ENCODE results near the gene ANGPT4.

ANGPT4 gene

GRCh38 chr20:826695-827323 is 89.3 kb downstream of the ANGPT4 start:
- no peak for TF ChIP-seq CTCF (IDR thresholded peaks at IDR 0.05; ENCODE audit: insufficient read depth, low read length, missing control alignments)
- DNase-seq (ENCODE audit: low read depth, low spot score): no peak
- POLR2A ChIA-PET: no interaction called here
- CTCF ChIA-PET: interaction anchor here (1.5 to 1.7 kb wide), 2 partner anchors 8 to 129 kb away, joined by 6 to 10 read pairs; no protein-coding TSS in a partner anchor
- H3K4me3 ChIP-seq (ENCODE audit: low read depth, low read length): no peak overlapping the region

GRCh38 chr20:825710-826421 is 90.3 kb downstream of the ANGPT4 start:
- POLR2A ChIA-PET: no interaction called here
- DNase-seq (ENCODE audit: low read depth, low spot score): no peak
- CTCF ChIA-PET: interaction anchor here (1.5 to 2.1 kb wide), 2 partner anchors 10 to 130 kb away, joined by 8 to 10 read pairs; no protein-coding TSS in a partner anchor

GRCh38 chr20:824916-825315 is 91.2 kb downstream of the ANGPT4 start:
- DNase-seq (ENCODE audit: low read depth, low spot score): no peak
- no peak overlapping the region for H3K4me3 ChIP-seq (ENCODE audit: low read depth, low read length)
- TF ChIP-seq CTCF (IDR thresholded peaks at IDR 0.05; ENCODE audit: insufficient read depth, low read length, missing control alignments): no peak
- ChIA-PET CTCF (interaction anchor here (0.9 to 2.1 kb wide), 4 partner anchors 9 to 134 kb away, joined by 3 to 8 read pairs (median 6); no protein-coding TSS in a partner anchor), POLR2A (no interaction called here)

More at GRCh38 chr20:825710-826421, 90.3 kb downstream of the ANGPT4 start:
- TF ChIP-seq CTCF (IDR thresholded peaks at IDR 0.05; ENCODE audit: insufficient read depth, low read length, missing control alignments): no peak
- H3K4me3 ChIP-seq (ENCODE audit: low read depth, low read length): no peak overlapping the region

- POLR2A ChIA-PET: no interaction called here
- CTCF ChIA-PET: interaction anchor here (0.9 to 2.1 kb wide), 4 partner anchors 9 to 134 kb away, joined by 3 to 8 read pairs (median 6); no protein-coding TSS in a partner anchor
- no peak for TF ChIP-seq CTCF (IDR thresholded peaks at IDR 0.05; ENCODE audit: insufficient read depth, low read length, missing control alignments)
- H3K4me3 ChIP-seq (ENCODE audit: low read depth, low read length): no peak overlapping the region
- no peak for DNase-seq (ENCODE audit: low read depth, low spot score)
These were observed 91.6 kb downstream of the ANGPT4 start for GRCh38 chr20:824490-824889.

DNA sequence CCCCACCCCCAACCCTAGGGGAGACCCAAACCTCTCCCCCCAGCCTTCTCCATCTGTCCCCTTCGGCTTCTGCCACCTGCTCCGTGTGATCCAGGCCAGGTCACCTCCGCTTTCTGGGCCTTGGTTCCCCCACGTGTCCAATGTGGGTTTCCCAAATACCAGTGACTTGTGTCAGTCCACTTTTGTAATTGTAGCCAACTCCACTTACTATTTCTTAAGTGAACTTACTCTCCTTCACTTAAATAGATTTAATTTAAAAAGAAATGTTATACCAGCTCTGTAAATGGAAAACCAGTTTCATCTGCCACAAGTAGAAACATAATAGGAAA is 92.6 kb downstream of the ANGPT4 start:
- POLR2A ChIA-PET: no interaction called here

More for the DNA sequence above, 92.6 kb downstream of the ANGPT4 start:
- TF ChIP-seq CTCF (IDR thresholded peaks at IDR 0.05; ENCODE audit: insufficient read depth, low read length, missing control alignments): no peak
- no peak for DNase-seq (ENCODE audit: low read depth, low spot score)
- no peak overlapping the region for H3K4me3 ChIP-seq (ENCODE audit: low read depth, low read length)
- CTCF ChIA-PET: interaction anchor here (2.0 kb wide), 1 partner anchor 135 kb away, joined by 7 read pairs; no protein-coding TSS in a partner anchor
